Liver (tissue), 9 donors: ENCODE data around the gene UNC5B. TPM values are rescaled to one million over a fixed set of nuclear protein-coding genes. Genes with fewer than 3 reads are reported as not detected.

Source experiments
- DNase-seq: peaks from one replicate; pipeline ENCODE4 v3.0.0-alpha.2; 2017; ENCODE audit warnings: low spot score
- H3K27ac ChIP-seq, 2 donors: one replicate each; pipeline ENCODE4 v1.7.0; 2013; ENCODE audit warnings: inconsistent platforms in 2 of 2, low read length in 2 of 2, control low read depth in 1 of 2, low read depth in 1 of 2, mild to moderate bottlenecking in 1 of 2
- H3K27me3 ChIP-seq, 4 donors: one replicate each; pipeline versions ENCODE4 v1.6.1 to v1.7.0; 2013; ENCODE audit warnings: low read length in 3 of 4, inconsistent platforms in 1 of 4, mild to moderate bottlenecking in 1 of 4, moderate library complexity in 1 of 4; ENCODE audit not compliant: control insufficient read depth in 4 of 4, insufficient read depth in 4 of 4
- H3K36me3 ChIP-seq, 4 donors: one replicate each; pipeline versions ENCODE4 v1.6.1 to v1.7.0; 2013; ENCODE audit warnings: low read length in 3 of 4, mild to moderate bottlenecking in 3 of 4, low read depth in 1 of 4, moderate library complexity in 1 of 4; ENCODE audit not compliant: control insufficient read depth in 4 of 4, insufficient read depth in 3 of 4
- H3K4me1 ChIP-seq, 4 donors: one replicate each; pipeline versions ENCODE4 v1.6.1 to v1.7.0; 2013; ENCODE audit warnings: low read length in 3 of 4, mild to moderate bottlenecking in 3 of 4, moderate library complexity in 1 of 4; ENCODE audit not compliant: control insufficient read depth in 4 of 4, insufficient read depth in 4 of 4
- H3K4me3 ChIP-seq, 3 donors: one replicate each; pipeline versions ENCODE4 v1.6.1 to v1.7.0; 2013; ENCODE audit warnings: low read length in 3 of 3, control low read depth in 1 of 3, low read depth in 1 of 3, mild to moderate bottlenecking in 1 of 3
- H3K9ac ChIP-seq, 2 donors: one replicate each; pipeline ENCODE4 v1.7.0; 2013; ENCODE audit warnings: low read length in 2 of 2, mild to moderate bottlenecking in 2 of 2, moderate library complexity in 2 of 2, control low read depth in 1 of 2, low read depth in 1 of 2
- H3K9me3 ChIP-seq, 4 donors: one replicate each; pipeline versions ENCODE4 v1.6.1 to v1.7.0; 2013; ENCODE audit warnings: low read length in 3 of 4; ENCODE audit not compliant: control insufficient read depth in 4 of 4
- FOXA1 ChIP-seq: IDR thresholded peaks from 2 replicates; pipeline ENCODE4 v1.6.1; 2016; ENCODE audit warnings: antibody characterized with exemption
- FOXA2 ChIP-seq: IDR thresholded peaks from 2 replicates; pipeline ENCODE4 v1.6.1; 2016; ENCODE audit warnings: antibody characterized with exemption
- GABPA ChIP-seq, 2 donors: IDR thresholded peaks in 1 of 2; conservative IDR thresholded peaks in 1 of 2; 2 replicates each; pipeline ENCODE4 v1.6.1; 2016; ENCODE audit warnings: antibody characterized with exemption in 2 of 2, mild to moderate bottlenecking in 1 of 2, moderate library complexity in 1 of 2
- HNF4A ChIP-seq, 2 donors: conservative IDR thresholded peaks; 2 replicates each; pipeline ENCODE4 v1.6.1; 2016; ENCODE audit warnings: antibody characterized with exemption in 2 of 2, mild to moderate bottlenecking in 2 of 2
- HNF4G ChIP-seq: IDR thresholded peaks from 2 replicates; pipeline ENCODE4 v1.6.1; 2016; ENCODE audit warnings: antibody characterized with exemption
- RXRA ChIP-seq, 2 donors: IDR thresholded peaks; 2 replicates each; pipeline ENCODE4 v1.6.1; 2017 to 2018; ENCODE audit warnings: antibody characterized with exemption in 2 of 2, mild to moderate bottlenecking in 1 of 2
- SP1 ChIP-seq: IDR thresholded peaks from 2 replicates; pipeline ENCODE4 v1.6.1; 2018; ENCODE audit warnings: antibody characterized with exemption, mild to moderate bottlenecking
- TAF1 ChIP-seq: conservative IDR thresholded peaks from 2 replicates; pipeline ENCODE4 v1.6.1; 2016; ENCODE audit warnings: antibody characterized with exemption, mild to moderate bottlenecking
- WGBS: extraction: QIAGEN DNeasy Blood & Tissue Kit; methylation state at CpG from one replicate; pipeline ENCODE4 v1.1.7; 2013; 5-methylcytosine and 5-hydroxymethylcytosine counted together
- polyA plus RNA-seq, 2 donors: library from polyadenylated mRNA; stranded (reverse) in 1 of 2; unstranded in 1 of 2; fragments of 200-250 nt in 1 of 2; fragments of >200 nt in 1 of 2; fragmentation: Nextera tagmentation in 1 of 2; extraction: Ambion mirVana in 1 of 2; gene quantifications; one replicate each; pipeline versions ENCODE4 v1.2.1 to v1.2.3, GENCODE V29; 2013 to 2015
- total RNA-seq, 2 donors: library from RNA; depleted of rRNA; stranded (reverse); fragments of >200 nt; gene quantifications; one replicate each; pipeline ENCODE4 v1.2.3, GENCODE V29; 2014
- TF ChIP-seq, protein P1 (sequence below): fragments of 150-350 bp; IDR thresholded peaks from 2 replicates; pipeline ENCODE4 v1.5.1; 2017; ENCODE audit warnings: improper control_type of control experiment, low read depth, low read length; ENCODE audit not compliant: missing input control
- TF ChIP-seq, protein P2 (sequence below): IDR thresholded peaks from 2 replicates; pipeline ENCODE4 v1.6.1; 2016; ENCODE audit warnings: antibody characterized with exemption, mild to moderate bottlenecking
- TF ChIP-seq, protein P3 (sequence below): IDR thresholded peaks from 2 replicates; pipeline ENCODE4 v1.6.1; 2016; ENCODE audit warnings: antibody characterized with exemption
- TF ChIP-seq, protein P4 (sequence below): IDR thresholded peaks from 2 replicates; pipeline ENCODE4 v1.6.1; 2016; ENCODE audit warnings: antibody characterized with exemption
- donor health status: healthy.
- donor health status: healthy.
- donor health status: healthy.
- donor health status: healthy.
- donor health status: healthy.

The UNC5B gene
- total and polyA plus RNA-seq, 4 donors: 0.56 to 1.8 (median 1.3) TPM

DNA sequence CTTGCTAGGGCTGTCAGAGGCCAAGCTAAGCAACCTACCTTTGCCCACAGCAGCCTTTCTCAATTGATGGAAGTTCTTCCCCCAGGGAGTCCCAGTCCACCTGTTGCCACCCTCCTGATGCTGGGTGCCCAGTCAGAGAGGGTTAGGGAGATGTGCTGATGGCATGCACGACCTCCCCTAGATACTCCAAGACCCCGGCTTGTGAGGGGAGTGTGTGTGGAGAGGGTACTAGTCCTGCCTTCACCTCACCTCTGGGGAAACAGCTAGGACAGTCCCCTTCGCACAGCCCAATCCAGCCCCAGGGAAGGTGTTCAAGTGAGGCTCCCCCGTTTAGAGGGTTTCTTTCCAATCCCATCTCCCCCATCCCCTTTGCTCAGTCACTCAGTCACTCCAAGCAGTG lies 1.3 kb upstream of the UNC5B start:
- Histone ChIP-seq H3K27ac (no peak overlapping the region), H3K9me3 (no peaks in the 10 kb centered on the region), H3K4me1 (peaks cover 14 to 24% (median 19%) of the 10 kb centered on the region in 4 donors), H3K4me3 (no peak overlapping the region), H3K9ac (no peak overlapping the region), H3K36me3 (no peaks in the 10 kb centered on the region), H3K27me3 (peaks cover 0 to 9% (median 5%) of the 10 kb centered on the region in 4 donors)
- 65% methylated on average over 4 of the region's 4 CpGs for WGBS
- TF ChIP-seq GABPA (IDR thresholded peaks at IDR 0.05 in 1 of 2, conservative IDR thresholded peaks at IDR 0.05 in 1 of 2) (no peak), FOXA2 (no peak), TAF1 (no peak), RXRA (IDR thresholded peaks at IDR 0.05) (no peak), HNF4G (no peak), HNF4A (conservative IDR thresholded peaks at IDR 0.05) (no peak), SP1 (no peak), FOXA1 (no peak)
- TF ChIP-seq, protein P1, sequence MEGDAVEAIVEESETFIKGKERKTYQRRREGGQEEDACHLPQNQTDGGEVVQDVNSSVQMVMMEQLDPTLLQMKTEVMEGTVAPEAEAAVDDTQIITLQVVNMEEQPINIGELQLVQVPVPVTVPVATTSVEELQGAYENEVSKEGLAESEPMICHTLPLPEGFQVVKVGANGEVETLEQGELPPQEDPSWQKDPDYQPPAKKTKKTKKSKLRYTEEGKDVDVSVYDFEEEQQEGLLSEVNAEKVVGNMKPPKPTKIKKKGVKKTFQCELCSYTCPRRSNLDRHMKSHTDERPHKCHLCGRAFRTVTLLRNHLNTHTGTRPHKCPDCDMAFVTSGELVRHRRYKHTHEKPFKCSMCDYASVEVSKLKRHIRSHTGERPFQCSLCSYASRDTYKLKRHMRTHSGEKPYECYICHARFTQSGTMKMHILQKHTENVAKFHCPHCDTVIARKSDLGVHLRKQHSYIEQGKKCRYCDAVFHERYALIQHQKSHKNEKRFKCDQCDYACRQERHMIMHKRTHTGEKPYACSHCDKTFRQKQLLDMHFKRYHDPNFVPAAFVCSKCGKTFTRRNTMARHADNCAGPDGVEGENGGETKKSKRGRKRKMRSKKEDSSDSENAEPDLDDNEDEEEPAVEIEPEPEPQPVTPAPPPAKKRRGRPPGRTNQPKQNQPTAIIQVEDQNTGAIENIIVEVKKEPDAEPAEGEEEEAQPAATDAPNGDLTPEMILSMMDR: no peak
- TF ChIP-seq, protein P2, sequence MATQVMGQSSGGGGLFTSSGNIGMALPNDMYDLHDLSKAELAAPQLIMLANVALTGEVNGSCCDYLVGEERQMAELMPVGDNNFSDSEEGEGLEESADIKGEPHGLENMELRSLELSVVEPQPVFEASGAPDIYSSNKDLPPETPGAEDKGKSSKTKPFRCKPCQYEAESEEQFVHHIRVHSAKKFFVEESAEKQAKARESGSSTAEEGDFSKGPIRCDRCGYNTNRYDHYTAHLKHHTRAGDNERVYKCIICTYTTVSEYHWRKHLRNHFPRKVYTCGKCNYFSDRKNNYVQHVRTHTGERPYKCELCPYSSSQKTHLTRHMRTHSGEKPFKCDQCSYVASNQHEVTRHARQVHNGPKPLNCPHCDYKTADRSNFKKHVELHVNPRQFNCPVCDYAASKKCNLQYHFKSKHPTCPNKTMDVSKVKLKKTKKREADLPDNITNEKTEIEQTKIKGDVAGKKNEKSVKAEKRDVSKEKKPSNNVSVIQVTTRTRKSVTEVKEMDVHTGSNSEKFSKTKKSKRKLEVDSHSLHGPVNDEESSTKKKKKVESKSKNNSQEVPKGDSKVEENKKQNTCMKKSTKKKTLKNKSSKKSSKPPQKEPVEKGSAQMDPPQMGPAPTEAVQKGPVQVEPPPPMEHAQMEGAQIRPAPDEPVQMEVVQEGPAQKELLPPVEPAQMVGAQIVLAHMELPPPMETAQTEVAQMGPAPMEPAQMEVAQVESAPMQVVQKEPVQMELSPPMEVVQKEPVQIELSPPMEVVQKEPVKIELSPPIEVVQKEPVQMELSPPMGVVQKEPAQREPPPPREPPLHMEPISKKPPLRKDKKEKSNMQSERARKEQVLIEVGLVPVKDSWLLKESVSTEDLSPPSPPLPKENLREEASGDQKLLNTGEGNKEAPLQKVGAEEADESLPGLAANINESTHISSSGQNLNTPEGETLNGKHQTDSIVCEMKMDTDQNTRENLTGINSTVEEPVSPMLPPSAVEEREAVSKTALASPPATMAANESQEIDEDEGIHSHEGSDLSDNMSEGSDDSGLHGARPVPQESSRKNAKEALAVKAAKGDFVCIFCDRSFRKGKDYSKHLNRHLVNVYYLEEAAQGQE: no peak
- TF ChIP-seq, protein P3, sequence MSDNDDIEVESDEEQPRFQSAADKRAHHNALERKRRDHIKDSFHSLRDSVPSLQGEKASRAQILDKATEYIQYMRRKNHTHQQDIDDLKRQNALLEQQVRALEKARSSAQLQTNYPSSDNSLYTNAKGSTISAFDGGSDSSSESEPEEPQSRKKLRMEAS: no peak
- DNase-seq: no peak

DNA sequence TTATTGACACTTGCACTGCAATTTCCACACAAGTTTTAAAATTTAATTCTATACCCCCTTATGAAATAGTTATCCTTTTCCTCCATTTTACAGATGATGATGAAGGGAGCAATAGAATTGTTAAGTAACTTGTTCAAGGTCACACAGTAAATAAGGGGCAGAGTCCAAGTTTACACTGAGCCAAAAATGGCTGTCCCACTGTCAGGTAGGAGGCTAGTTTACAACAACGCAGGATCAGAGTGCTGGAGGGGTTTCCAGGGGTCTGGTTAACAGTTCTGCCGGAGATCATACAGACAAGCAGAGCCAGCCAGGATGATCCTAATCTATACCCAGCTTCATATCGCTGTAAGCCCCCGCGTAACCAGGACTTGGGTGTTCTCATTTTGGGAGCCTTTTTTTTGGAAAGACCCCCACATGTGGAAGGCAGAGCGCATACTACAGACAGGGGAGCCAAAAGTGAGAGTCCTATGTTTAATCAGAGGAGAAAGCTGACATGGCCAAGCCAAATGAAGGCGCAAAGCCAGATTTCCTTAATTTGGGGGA lies 524 bp upstream of the UNC5B start:
- TF ChIP-seq, protein P4, sequence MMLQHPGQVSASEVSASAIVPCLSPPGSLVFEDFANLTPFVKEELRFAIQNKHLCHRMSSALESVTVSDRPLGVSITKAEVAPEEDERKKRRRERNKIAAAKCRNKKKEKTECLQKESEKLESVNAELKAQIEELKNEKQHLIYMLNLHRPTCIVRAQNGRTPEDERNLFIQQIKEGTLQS: no peak
- peak in 1 of 2 donors; percentile 35 for TF ChIP-seq HNF4A (conservative IDR thresholded peaks at IDR 0.05)
- TF ChIP-seq, protein P1: no peak
- H3K9ac ChIP-seq: no peak overlapping the region
- no peaks in the 10 kb centered on the region for H3K36me3 ChIP-seq
- no peak for DNase-seq
- H3K27me3 ChIP-seq: peaks cover 0 to 10% (median 5%) of the 10 kb centered on the region in 4 donors
- WGBS: 5% methylated on average over 7 of the region's 7 CpGs
- peak overlapping the region in 1 of 2 donors; percentile 25 for H3K27ac ChIP-seq
- peak overlapping the region in 2 of 3 donors; percentile 22 to 63 for H3K4me3 ChIP-seq
- H3K4me1 ChIP-seq: peaks cover 14 to 28% (median 21%) of the 10 kb centered on the region in 4 donors
- H3K9me3 ChIP-seq: no peaks in the 10 kb centered on the region
